Neural cell (in vitro differentiated cells): ENCODE measurements around the gene SHISA9. TPM values are rescaled to one million over a fixed set of nuclear protein-coding genes. Genes with fewer than 3 reads are reported as not detected.

Source experiments
- H2AFZ ChIP-seq: fragments of 200-600, 300-800 bp; sonication (generic), shearing (Covaris generic); 2 replicates; pipeline ENCODE4 v1.6.0; 2014; ENCODE audit warnings: low read depth, mild to moderate bottlenecking, antibody characterized with exemption, low read length, moderate library complexity
- H3F3A ChIP-seq: fragments of 200-600 bp; shearing (Covaris generic); 2 replicates; pipeline ENCODE4 v1.6.1; 2016; ENCODE audit warnings: mild to moderate bottlenecking, moderate library complexity, mixed read lengths, antibody characterized with exemption, low read length; ENCODE audit not compliant: insufficient read depth, poor library complexity, severe bottlenecking
- H3K27ac ChIP-seq: fragments of 200-600, 300-800 bp; sonication (generic), shearing (Covaris generic); 2 replicates; pipeline ENCODE4 v1.5.1; 2014; ENCODE audit warnings: mild to moderate bottlenecking, low read length, moderate library complexity
- H3K27me3 ChIP-seq: fragments of 300-800, 200-600 bp; sonication (generic), shearing (Covaris generic); 2 replicates; pipeline ENCODE4 v1.6.0; 2014; ENCODE audit warnings: mild to moderate bottlenecking, low read depth, low read length, moderate library complexity; ENCODE audit not compliant: insufficient read depth
- H3K36me3 ChIP-seq: fragments of 300-800, 200-600 bp; sonication (generic), shearing (Covaris generic); 2 replicates; pipeline ENCODE4 v1.5.1; 2014; ENCODE audit warnings: mild to moderate bottlenecking, antibody characterized with exemption, low read length, moderate library complexity; ENCODE audit not compliant: insufficient read depth
- H3K4me2 ChIP-seq: fragments of 300-800, 200-600 bp; sonication (generic), shearing (Covaris generic); 2 replicates; pipeline ENCODE4 v1.6.0; 2014; ENCODE audit warnings: mild to moderate bottlenecking, low read length
- H3K4me3 ChIP-seq: fragments of 300-800, 200-600 bp; sonication (generic), shearing (Covaris generic); 2 replicates; pipeline ENCODE4 v1.5.1; 2014; ENCODE audit warnings: mild to moderate bottlenecking, low read length, moderate library complexity
- H3K79me2 ChIP-seq: fragments of 200-600 bp; shearing (Covaris generic); replicated peaks from 2 replicates; pipeline ENCODE4 v1.6.0; 2014; ENCODE audit warnings: mild to moderate bottlenecking, low read length, moderate library complexity; ENCODE audit not compliant: insufficient read depth
- H3K9ac ChIP-seq: fragments of 300-800, 200-600 bp; sonication (generic), shearing (Covaris generic); 2 replicates; pipeline ENCODE4 v1.6.1; 2016; ENCODE audit warnings: mild to moderate bottlenecking, low read length, mixed read lengths
- H3K9me2 ChIP-seq: fragments of 200-600 bp; shearing (Covaris generic); 2 replicates; pipeline ENCODE4 v1.6.1; 2016; ENCODE audit warnings: mild to moderate bottlenecking, low read length, mixed read lengths; ENCODE audit not compliant: insufficient read depth
- H3K9me3 ChIP-seq: fragments of 200-600, 300-800 bp; sonication (generic), shearing (Covaris generic); 2 replicates; pipeline ENCODE4 v1.6.1; 2016; ENCODE audit warnings: mild to moderate bottlenecking, mixed run types, low read length, moderate library complexity, mixed read lengths
- H4K20me1 ChIP-seq: fragments of 200-600 bp; shearing (Covaris generic); 2 replicates; pipeline ENCODE4 v1.6.1; 2016; ENCODE audit warnings: mild to moderate bottlenecking, mixed run types; ENCODE audit not compliant: insufficient read depth
- CTCF ChIP-seq: fragments of 450-650 bp; IDR thresholded peaks from 2 replicates; pipeline ENCODE4 v1.5.1; 2014; ENCODE audit warnings: antibody characterized with exemption, mild to moderate bottlenecking, moderate library complexity; ENCODE audit not compliant: poor library complexity, severe bottlenecking
- EP300 ChIP-seq: fragments of 450-650 bp; conservative IDR thresholded peaks from 2 replicates; pipeline ENCODE4 v1.6.1; 2014; ENCODE audit warnings: antibody characterized with exemption, mild to moderate bottlenecking, moderate library complexity; ENCODE audit not compliant: poor library complexity, severe bottlenecking
- EZH2 ChIP-seq: fragments of 200-600, 300-800 bp; shearing (Covaris generic), sonication (generic); IDR thresholded peaks from 2 replicates; pipeline ENCODE4 v1.6.1; 2014; ENCODE audit warnings: antibody characterized with exemption, low read length, borderline replicate concordance, mild to moderate bottlenecking; ENCODE audit not compliant: insufficient read depth, poor library complexity, severe bottlenecking
- MXI1 ChIP-seq: fragments of 450-650 bp; conservative IDR thresholded peaks from 2 replicates; pipeline ENCODE4 v1.6.1; 2014; ENCODE audit warnings: antibody characterized with exemption, mild to moderate bottlenecking; ENCODE audit not compliant: poor library complexity, severe bottlenecking
- POLR2AphosphoS5 ChIP-seq: IDR thresholded peaks from 2 replicates; pipeline ENCODE4 v1.6.1; 2012
- RAD21 ChIP-seq: fragments of 450-650 bp; conservative IDR thresholded peaks from 2 replicates; pipeline ENCODE4 v1.6.1; 2014; ENCODE audit warnings: antibody characterized with exemption, mild to moderate bottlenecking, moderate library complexity
- REST ChIP-seq: IDR thresholded peaks from 2 replicates; pipeline ENCODE4 v1.6.1; 2012; ENCODE audit warnings: borderline replicate concordance
- SMC3 ChIP-seq: fragments of 450-650 bp; conservative IDR thresholded peaks from 2 replicates; pipeline ENCODE4 v1.6.1; 2014; ENCODE audit warnings: antibody characterized with exemption, mild to moderate bottlenecking, moderate library complexity; ENCODE audit not compliant: poor library complexity
- TAF1 ChIP-seq: IDR thresholded peaks from 2 replicates; pipeline ENCODE4 v1.6.1; 2012; ENCODE audit warnings: low read depth
- polyA plus RNA-seq: library from polyadenylated mRNA; depleted of rRNA; stranded (reverse); fragments of >200 nt; gene quantifications from 2 replicates; pipeline ENCODE4 v1.2.3, GENCODE V29; 2014

The SHISA9 gene
- polyA plus RNA-seq, 1 donor from 2014 or later, result 2.0 TPM

GRCh38 chr16:12999368-12999767 is 98.0 kb downstream of the SHISA9 start:
- Histone ChIP-seq H3K79me2 (no peaks in the 10 kb centered on the region), H4K20me1 (no peaks in the 10 kb centered on the region), H2AFZ (no peak overlapping the region), H3K4me2 (no peak overlapping the region), H3K9me3 (no peaks in the 10 kb centered on the region), H3K4me3 (no peak overlapping the region), H3K9ac (no peak overlapping the region), H3K36me3 (no peaks in the 10 kb centered on the region), H3F3A (no peaks in the 10 kb centered on the region), H3K9me2 (no peaks in the 10 kb centered on the region), H3K27ac (no peak overlapping the region), H3K27me3 (no peaks in the 10 kb centered on the region)
- TF ChIP-seq SMC3 (no peak), EZH2 (no peak), REST (no peak), RAD21 (no peak)

- Histone ChIP-seq H3K9me3 (no peaks in the 10 kb centered on the region), H3K27me3 (no peaks in the 10 kb centered on the region), H4K20me1 (no peaks in the 10 kb centered on the region), H3K27ac (no peak overlapping the region), H3K4me3 (no peak overlapping the region), H3K9me2 (no peaks in the 10 kb centered on the region), H2AFZ (no peak overlapping the region), H3K9ac (no peak overlapping the region), H3F3A (no peaks in the 10 kb centered on the region), H3K4me2 (no peak overlapping the region), H3K79me2 (no peaks in the 10 kb centered on the region), H3K36me3 (no peaks in the 10 kb centered on the region)
- TF ChIP-seq POLR2AphosphoS5 (no peak), TAF1 (no peak), EP300 (no peak), SMC3 (no peak), CTCF (no peak), REST (no peak), RAD21 (no peak), MXI1 (no peak), EZH2 (no peak)
Observed at GRCh38 chr16:13005721-13006247, 104.4 kb downstream of the SHISA9 start.
